Left ventricle myocardium inferior (tissue), 1 donor: ENCODE results near the gene LRRC19. TPM values are rescaled to one million over a fixed set of nuclear protein-coding genes. Genes with fewer than 3 reads are reported as not detected.

Experiments
- DNase-seq: peaks from one replicate; pipeline ENCODE4 v3.0.0-alpha.2; 2020
- H3K27ac ChIP-seq: fragments of 200-600 bp; replicated peaks from 2 replicates; pipeline ENCODE4 v1.8.0; 2021
- H3K27me3 ChIP-seq: fragments of 200-600 bp; 2 replicates; pipeline ENCODE4 v1.8.0; 2021; ENCODE audit warnings: low read depth
- H3K36me3 ChIP-seq: fragments of 200-600 bp; 2 replicates; pipeline ENCODE4 v1.8.0; 2021
- H3K4me1 ChIP-seq: fragments of 200-600 bp; 2 replicates; pipeline ENCODE4 v1.8.0; 2021
- H3K4me3 ChIP-seq: fragments of 200-600 bp; 2 replicates; pipeline ENCODE4 v1.8.0; 2021; ENCODE audit warnings: mild to moderate bottlenecking, moderate library complexity
- H3K9me3 ChIP-seq: fragments of 200-600 bp; replicated peaks from 2 replicates; pipeline ENCODE4 v1.8.0; 2021
- CTCF ChIP-seq: fragments of 200-600 bp; IDR thresholded peaks from 2 replicates; pipeline ENCODE4 v1.8.0; 2021; ENCODE audit warnings: antibody characterized with exemption, mild to moderate bottlenecking, borderline replicate concordance
- intact Hi-C: fragments of 100-400 bp; cut with micrococcal nuclease; formaldehyde crosslinking; loops from one replicate; pipeline ENCODE4 v1.11.0; 2022
- long read RNA-seq: library from polyadenylated mRNA; unstranded; transcript quantifications from one replicate; pipeline ENCODE4 v2.0.0, GENCODE V29; 2021
- total RNA-seq: library from RNA; stranded (reverse); fragmentation: NEBNext Ultra II Directional; extraction: Animal tissue kit (Norgen Biotek cat#: 25700); gene quantifications from one replicate; pipeline ENCODE4 v1.2.1, GENCODE V29; 2021
- donor health status: DM: no; HTN: yes; CAD: no; lungs with severe emphysema.

Gene LRRC19
- total RNA-seq: not detected
- long read RNA-seq: 0 reads

GRCh38 chr9:27005491-27005890, at the start of gene LRRC19:
Gene LRRC19, minus strand, starts transcription at chr9:27005672. Its CDS starts 5,978 bp downstream, at chr9:26999694.
- DNase-seq: no peak
- no peak for TF ChIP-seq CTCF
- H3K4me3 ChIP-seq: no peak within 1 kb of the TSS
- H3K9me3 ChIP-seq: no peaks in the 10 kb centered on the region
- H3K27ac ChIP-seq: no peak within 1 kb of the TSS
- H3K36me3 ChIP-seq: no peaks in the 10 kb centered on the region
- intact Hi-C loops: no loop called here
- no peaks in the 10 kb centered on the region for H3K4me1 ChIP-seq
- H3K27me3 ChIP-seq: no peaks in the 10 kb centered on the region

GRCh38 chr9:27054841-27055240, 49.4 kb upstream of the LRRC19 start:
- TF ChIP-seq CTCF: no peak
- DNase-seq: no peak
- Histone ChIP-seq H3K27ac (no peak overlapping the region), H3K4me3 (no peak overlapping the region), H3K27me3 (no peaks in the 10 kb centered on the region), H3K36me3 (peaks cover 24% of the 10 kb centered on the region), H3K4me1 (peaks cover 16% of the 10 kb centered on the region), H3K9me3 (no peaks in the 10 kb centered on the region)
- intact Hi-C loops: no loop called here

- Histone ChIP-seq H3K4me3 (no peak overlapping the region), H3K4me1 (peaks cover 12% of the 10 kb centered on the region), H3K36me3 (peaks cover 24% of the 10 kb centered on the region), H3K27ac (peak overlapping the region; percentile 22), H3K9me3 (no peaks in the 10 kb centered on the region), H3K27me3 (no peaks in the 10 kb centered on the region)
- no peak for DNase-seq
- no peak for TF ChIP-seq CTCF
- intact Hi-C loops: no loop called here
Measured at GRCh38 chr9:27054125-27054524, 48.7 kb upstream of the LRRC19 start.

- no peaks in the 10 kb centered on the region for H3K27me3 ChIP-seq
- intact Hi-C loops: no loop called here
- peaks cover 24% of the 10 kb centered on the region for H3K36me3 ChIP-seq
- H3K27ac ChIP-seq: peak overlapping the region; percentile 22
- peaks cover 12% of the 10 kb centered on the region for H3K4me1 ChIP-seq
- no peaks in the 10 kb centered on the region for H3K9me3 ChIP-seq
- no peak for TF ChIP-seq CTCF
- no peak overlapping the region for H3K4me3 ChIP-seq
- DNase-seq: no peak
Measured at GRCh38 chr9:27053369-27054022, 48.0 kb upstream of the LRRC19 start.

- Histone ChIP-seq H3K36me3 (peaks cover 6% of the 10 kb centered on the region), H3K4me3 (no peak overlapping the region), H3K9me3 (no peaks in the 10 kb centered on the region), H3K27ac (no peak overlapping the region), H3K27me3 (no peaks in the 10 kb centered on the region), H3K4me1 (no peaks in the 10 kb centered on the region)
- intact Hi-C loops: no loop called here
- DNase-seq: no peak
- TF ChIP-seq CTCF: no peak
Measured at GRCh38 chr9:27047136-27047535, 41.7 kb upstream of the LRRC19 start.
